Glutamatergic neuron (in vitro differentiated cells): ENCODE results near the gene MTURN. TPM values are rescaled to one million over a fixed set of nuclear protein-coding genes. Genes with fewer than 3 reads are reported as not detected.
A peak's percentile ranks its signal among the peaks of the same experiment; 100 is the strongest.

Experiments used
- DNase-seq: peaks from one replicate; pipeline ENCODE4 v3.0.0; 2022
- H3K27ac Mint-ChIP-seq: one replicate; pipeline ENCODE4 v1.8.0; 2020; ENCODE audit warnings: mild to moderate bottlenecking, mixed read lengths, inconsistent platforms; ENCODE audit not compliant: unreplicated experiment
- H3K27me3 Mint-ChIP-seq: one replicate; pipeline ENCODE4 v1.8.0; 2020; ENCODE audit warnings: mild to moderate bottlenecking, moderate library complexity, mixed read lengths, inconsistent platforms; ENCODE audit not compliant: unreplicated experiment
- H3K36me3 Mint-ChIP-seq: one replicate; pipeline ENCODE4 v1.8.0; 2020; ENCODE audit warnings: mild to moderate bottlenecking, mixed read lengths, inconsistent platforms; ENCODE audit not compliant: unreplicated experiment
- H3K4me1 Mint-ChIP-seq: one replicate; pipeline ENCODE4 v1.8.0; 2020; ENCODE audit warnings: mild to moderate bottlenecking, low read depth, mixed read lengths, inconsistent platforms; ENCODE audit not compliant: unreplicated experiment
- H3K4me3 Mint-ChIP-seq: one replicate; pipeline ENCODE4 v1.8.0; 2020; ENCODE audit warnings: mild to moderate bottlenecking, mixed read lengths, inconsistent platforms; ENCODE audit not compliant: unreplicated experiment
- H3K9me3 Mint-ChIP-seq: one replicate; pipeline ENCODE4 v1.8.0; 2020; ENCODE audit warnings: mild to moderate bottlenecking, moderate library complexity, mixed read lengths, inconsistent platforms; ENCODE audit not compliant: unreplicated experiment
- total RNA-seq: library from RNA; stranded (reverse); fragmentation: NEBNext Ultra II Directional; extraction: Animal tissue kit (Norgen Biotek cat#: 25700); gene quantifications from one replicate; pipeline ENCODE4 v1.2.1, GENCODE V29; 2021; ENCODE audit not compliant: unreplicated experiment
- TF ChIP-seq, protein P1 (sequence below): fragments of 200-600 bp; sonication (generic); IDR thresholded peaks from one replicate; pipeline ENCODE4 v1.5.0; 2021; ENCODE audit not compliant: partially characterized antibody, unreplicated experiment

Gene MTURN
- total RNA-seq, 1 donor from 2014 or later = 32.6 TPM

DNA sequence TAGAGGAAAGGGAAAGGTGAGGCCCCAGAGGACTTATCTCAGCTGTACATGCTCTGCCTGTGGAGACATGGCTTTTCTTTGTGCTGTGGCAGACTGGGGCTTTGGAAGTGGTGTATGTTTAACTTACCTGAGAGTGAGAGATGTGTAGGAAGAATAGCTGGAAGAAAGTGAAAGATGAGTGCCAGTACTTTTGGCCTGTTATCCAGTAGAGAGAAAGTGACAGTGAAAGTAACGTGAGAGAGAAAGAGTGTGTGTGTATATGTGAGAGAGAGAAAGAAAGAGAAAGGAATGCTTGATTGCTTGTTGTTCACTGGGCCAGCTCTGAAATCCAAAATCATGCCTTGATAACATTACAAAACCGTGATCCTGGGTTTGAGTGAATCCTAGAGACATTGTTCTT lies 25.5 kb downstream of the MTURN start:
- H3K27ac Mint-ChIP-seq = no peak overlapping the region
- H3K4me1 Mint-ChIP-seq = peaks cover 63% of the 10 kb centered on the region
- no peaks in the 10 kb centered on the region for H3K36me3 Mint-ChIP-seq
- no peak for DNase-seq
- peaks cover 2% of the 10 kb centered on the region for H3K9me3 Mint-ChIP-seq
- H3K4me3 Mint-ChIP-seq = peak overlapping the region; percentile 2
- H3K27me3 Mint-ChIP-seq = peaks cover 2% of the 10 kb centered on the region
- TF ChIP-seq, protein P1, sequence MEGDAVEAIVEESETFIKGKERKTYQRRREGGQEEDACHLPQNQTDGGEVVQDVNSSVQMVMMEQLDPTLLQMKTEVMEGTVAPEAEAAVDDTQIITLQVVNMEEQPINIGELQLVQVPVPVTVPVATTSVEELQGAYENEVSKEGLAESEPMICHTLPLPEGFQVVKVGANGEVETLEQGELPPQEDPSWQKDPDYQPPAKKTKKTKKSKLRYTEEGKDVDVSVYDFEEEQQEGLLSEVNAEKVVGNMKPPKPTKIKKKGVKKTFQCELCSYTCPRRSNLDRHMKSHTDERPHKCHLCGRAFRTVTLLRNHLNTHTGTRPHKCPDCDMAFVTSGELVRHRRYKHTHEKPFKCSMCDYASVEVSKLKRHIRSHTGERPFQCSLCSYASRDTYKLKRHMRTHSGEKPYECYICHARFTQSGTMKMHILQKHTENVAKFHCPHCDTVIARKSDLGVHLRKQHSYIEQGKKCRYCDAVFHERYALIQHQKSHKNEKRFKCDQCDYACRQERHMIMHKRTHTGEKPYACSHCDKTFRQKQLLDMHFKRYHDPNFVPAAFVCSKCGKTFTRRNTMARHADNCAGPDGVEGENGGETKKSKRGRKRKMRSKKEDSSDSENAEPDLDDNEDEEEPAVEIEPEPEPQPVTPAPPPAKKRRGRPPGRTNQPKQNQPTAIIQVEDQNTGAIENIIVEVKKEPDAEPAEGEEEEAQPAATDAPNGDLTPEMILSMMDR = no peak

DNA sequence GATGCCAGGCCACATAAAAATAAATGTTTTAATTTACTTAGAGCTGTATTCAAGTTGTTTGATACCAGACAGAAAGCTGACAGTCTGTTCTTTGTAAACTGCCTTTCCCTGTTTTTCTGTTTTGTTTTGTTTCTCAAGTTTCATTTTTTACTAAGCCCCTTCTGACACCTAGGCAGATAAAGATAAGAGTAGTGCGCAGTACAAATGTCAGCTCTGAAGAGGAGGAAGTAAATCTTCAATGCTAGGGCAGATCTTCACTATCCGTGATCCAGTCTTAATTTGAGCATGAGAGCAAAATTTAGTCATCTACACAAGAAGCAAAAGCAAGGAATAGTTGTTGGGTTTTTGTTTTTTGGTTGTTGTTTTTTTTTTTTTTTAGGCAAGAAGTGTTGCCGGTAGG lies 27.3 kb downstream of the MTURN start:
- peaks cover 73% of the 10 kb centered on the region for H3K4me1 Mint-ChIP-seq
- DNase-seq = no peak
- no peaks in the 10 kb centered on the region for H3K36me3 Mint-ChIP-seq
- H3K9me3 Mint-ChIP-seq = peaks cover 2% of the 10 kb centered on the region
- TF ChIP-seq, protein P1 = no peak
- peak overlapping the region; percentile 28 for H3K27ac Mint-ChIP-seq
- peak overlapping the region; percentile 82 for H3K4me3 Mint-ChIP-seq
- peaks cover 2% of the 10 kb centered on the region for H3K27me3 Mint-ChIP-seq

DNA sequence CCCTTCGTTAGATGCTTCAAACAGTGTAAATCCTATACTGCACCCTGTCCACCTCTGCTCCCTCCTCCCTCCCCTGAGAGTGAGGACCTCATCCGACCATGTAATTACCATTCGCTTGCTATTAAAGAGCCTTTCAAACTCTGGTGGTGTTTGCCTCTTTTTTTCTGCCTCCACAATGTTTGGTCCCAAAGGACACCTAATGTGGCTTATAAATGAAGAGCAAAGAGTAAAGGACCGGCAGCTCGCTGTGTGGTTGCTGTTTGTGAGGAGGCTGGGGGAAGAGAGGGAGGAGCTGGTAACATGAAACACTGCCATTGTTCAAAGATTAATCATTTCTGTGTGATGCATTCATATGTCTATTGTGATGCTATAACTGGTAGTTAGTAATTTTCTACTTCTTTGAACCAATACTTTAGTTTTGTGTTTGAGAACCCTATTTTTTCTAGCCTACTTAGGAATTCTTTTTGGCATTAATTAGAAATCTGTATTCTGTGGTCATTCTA lies 27.9 kb downstream of the MTURN start:
- H3K4me1 Mint-ChIP-seq = peaks cover 71% of the 10 kb centered on the region
- peak overlapping the region; percentile 91 for H3K27ac Mint-ChIP-seq
- H3K27me3 Mint-ChIP-seq = peaks cover 2% of the 10 kb centered on the region
- H3K9me3 Mint-ChIP-seq = peaks cover 2% of the 10 kb centered on the region
- no peaks in the 10 kb centered on the region for H3K36me3 Mint-ChIP-seq
- TF ChIP-seq, protein P1 = no peak
- no peak for DNase-seq
- H3K4me3 Mint-ChIP-seq = peak overlapping the region; percentile 82

DNA sequence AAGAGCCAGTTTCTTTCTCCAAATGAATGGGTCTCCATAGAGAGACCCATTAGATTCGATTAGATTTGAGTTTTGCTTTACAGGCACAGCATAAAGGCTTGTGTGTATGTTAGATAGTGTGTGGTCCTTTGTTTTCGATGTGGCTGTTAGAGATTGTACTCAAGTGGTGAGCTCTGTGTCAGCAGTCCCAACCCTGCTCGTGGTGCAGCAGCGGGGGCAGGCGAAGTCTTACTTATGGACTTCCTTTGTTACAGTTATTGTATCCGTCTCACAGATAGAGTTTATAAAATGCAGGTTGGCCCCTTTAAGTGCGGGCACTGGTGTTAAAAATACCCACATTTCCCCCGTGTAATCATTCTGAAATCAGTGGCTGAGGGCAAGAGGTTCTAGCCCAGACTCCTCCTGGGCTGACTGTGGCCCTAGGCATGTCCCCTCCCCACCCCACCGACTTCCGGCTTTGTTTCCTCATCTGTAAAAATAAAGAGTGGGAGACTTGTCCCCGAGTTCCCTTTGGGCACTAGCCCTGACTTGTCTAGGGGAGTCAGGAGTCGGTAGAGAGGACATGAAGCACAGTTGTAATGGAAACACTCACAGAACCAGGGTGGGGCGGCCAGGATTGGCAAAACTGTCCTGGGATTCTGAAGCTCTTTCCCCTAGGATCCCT lies 28.6 kb downstream of the MTURN start:
- Mint-ChIP-seq H3K27ac (peak overlapping the region; percentile 91), H3K4me1 (peaks cover 75% of the 10 kb centered on the region), H3K27me3 (peaks cover 2% of the 10 kb centered on the region), H3K9me3 (peaks cover 2% of the 10 kb centered on the region), H3K4me3 (peak overlapping the region; percentile 82), H3K36me3 (no peaks in the 10 kb centered on the region)
- TF ChIP-seq, protein P1 = no peak
- no peak for DNase-seq

DNA sequence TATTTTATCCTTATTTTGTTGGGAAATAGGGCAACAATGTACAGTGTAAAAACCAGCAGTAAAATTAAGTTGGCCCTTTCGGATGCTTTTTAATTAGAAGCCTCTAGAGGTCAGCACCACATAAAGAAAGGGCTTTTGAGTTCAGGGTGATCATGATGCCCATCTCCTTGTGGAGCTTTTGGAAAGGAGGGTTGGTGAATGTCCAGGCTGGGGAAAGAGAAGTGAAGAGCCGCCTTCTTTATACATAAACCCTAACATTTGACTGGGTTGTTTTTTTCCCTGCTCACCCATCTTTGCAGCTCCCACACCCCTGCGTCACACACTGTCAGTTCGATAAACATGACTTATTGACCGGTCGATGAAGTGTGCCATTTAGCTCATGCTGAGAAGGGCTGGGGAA lies 29.8 kb downstream of the MTURN start:
- peaks cover 2% of the 10 kb centered on the region for H3K27me3 Mint-ChIP-seq
- H3K4me3 Mint-ChIP-seq = peak overlapping the region; percentile 34
- H3K9me3 Mint-ChIP-seq = peaks cover 2% of the 10 kb centered on the region
- no peaks in the 10 kb centered on the region for H3K36me3 Mint-ChIP-seq
- TF ChIP-seq, protein P1 = peak; percentile 27
- DNase-seq = no peak
- H3K4me1 Mint-ChIP-seq = peaks cover 78% of the 10 kb centered on the region
- H3K27ac Mint-ChIP-seq = peak overlapping the region; percentile 67
